NCI-H526 (cell line): ENCODE data around the gene NSD2.

Source experiments
- DNase-seq, 2 experiments: peaks; one replicate each; lab custom pipeline; 2025; lab: John Stamatoyannopoulos, UW

The NSD2 gene

GRCh38 chr4:1945124-1945895, 74.1 kb downstream of the NSD2 start:
- no peak for DNase-seq

GRCh38 chr4:1945912-1946311, 74.7 kb downstream of the NSD2 start:
- no peak for DNase-seq

GRCh38 chr4:1948232-1948631, 77.0 kb downstream of the NSD2 start:
- DNase-seq = no peak

GRCh38 chr4:1948892-1949436, 77.8 kb downstream of the NSD2 start:
- DNase-seq = no peak

GRCh38 chr4:1950369-1950768, 79.2 kb downstream of the NSD2 start:
- no peak for DNase-seq

GRCh38 chr4:1952058-1952700, 81.0 kb downstream of the NSD2 start:
- DNase-seq = no peak

GRCh38 chr4:1952719-1953118, 81.5 kb downstream of the NSD2 start:
- DNase-seq = no peak

GRCh38 chr4:1953335-1953734, 82.1 kb downstream of the NSD2 start:
- no peak for DNase-seq

GRCh38 chr4:1956631-1957030, 85.4 kb downstream of the NSD2 start:
- DNase-seq = no peak

- DNase-seq = no peak
Measured at GRCh38 chr4:1958276-1959103, 87.3 kb downstream of the NSD2 start.

GRCh38 chr4:1959104-1959384, 87.9 kb downstream of the NSD2 start:
- no peak for DNase-seq

- no peak for DNase-seq
Measured at GRCh38 chr4:1960170-1960825, 89.1 kb downstream of the NSD2 start.

- no peak for DNase-seq
Measured at GRCh38 chr4:1961038-1961437, 89.8 kb downstream of the NSD2 start.

GRCh38 chr4:1961563-1961962, 90.4 kb downstream of the NSD2 start:
- no peak for DNase-seq

GRCh38 chr4:1962980-1963379, 91.8 kb downstream of the NSD2 start:
- no peak for DNase-seq

GRCh38 chr4:1964443-1964842, 93.2 kb downstream of the NSD2 start:
- no peak for DNase-seq

- no peak for DNase-seq
Measured at GRCh38 chr4:1964971-1965370, 93.8 kb downstream of the NSD2 start.

- DNase-seq = no peak
Measured at GRCh38 chr4:1967512-1968149, 96.4 kb downstream of the NSD2 start.

GRCh38 chr4:1968686-1969295, 97.6 kb downstream of the NSD2 start:
- DNase-seq = no peak

GRCh38 chr4:1969928-1970723, 98.9 kb downstream of the NSD2 start:
- no peak for DNase-seq

GRCh38 chr4:1970926-1971325, 99.7 kb downstream of the NSD2 start:
- no peak for DNase-seq
